K562 (cell line): ENCODE measurements around the gene NDOR1. TPM values are rescaled to one million over a fixed set of nuclear protein-coding genes. Genes with fewer than 3 reads are reported as not detected.
A peak's percentile ranks its signal among the peaks of the same experiment; 100 is the strongest.

Source experiments
- ATAC-seq: fragments of 200-7000 bp; cut with Tn5 transposase; 3 replicates; pipeline ENCODE4 v1.9.1; 2020; ENCODE audit warnings: moderate library complexity
- Bru-seq: library from RNA; stranded (reverse); fragments of 400-500 nt; gene quantifications from one replicate; lab custom pipeline; 2021; lab: Mats Ljungman, UMichigan
- BruChase-seq, 2 experiments: library from RNA; stranded (reverse); fragments of 400-500 nt; gene quantifications; one replicate each; lab custom pipeline; 2021; lab: Mats Ljungman, UMichigan
- BruUV-seq: library from RNA; stranded (reverse); fragments of 400-500 nt; replicated peaks from 2 replicates; lab custom pipeline; 2021; lab: Mats Ljungman, UMichigan
- CTCF ChIA-PET: fragments of 300-600 bp; formaldehyde crosslinking; extraction: SDS; loops from one replicate; lab custom pipeline; 2021; ENCODE audit warnings: low intra/inter-chr PET ratio; lab: Yijun Ruan, JAX
- POLR2A ChIA-PET: fragments of 300-600, 350-650 bp; sonication (Branson Sonifier 250); formaldehyde crosslinking; extraction: SDS; loops from one replicate; lab custom pipeline; 2021; ENCODE audit warnings: antibody characterized with exemption, inconsistent platforms; lab: Yijun Ruan, JAX
- DNase-seq, 4 experiments: peaks; one replicate each; pipeline versions ENCODE4 v3.0.0 to v3.0.0-alpha.2; 2011 to 2018; ENCODE audit warnings: low spot score in 3 of 4, mixed read lengths in 3 of 4; ENCODE audit errors: extremely low read depth in 1 of 4
- FAIRE-seq: peaks from 2 replicates; lab custom pipeline; 2011; peaks lifted over from hg19 to GRCh38; lab: Jason Lieb, UNC
- H2AFZ ChIP-seq: 2 replicates; pipeline ENCODE4 v1.6.0; 2011; ENCODE audit warnings: low read depth, low read length, control low read depth, inconsistent platforms
- H3K27ac ChIP-seq: fragments of 200-600 bp; 3 replicates; pipeline ENCODE4 v1.8.0; 2011; ENCODE audit warnings: low read depth, mild to moderate bottlenecking, control low read depth, inconsistent platforms, low read length, moderate library complexity, mixed read lengths; ENCODE audit errors: extremely low read depth
- H3K27me3 ChIP-seq, 2 experiments: fragments of 300-600 bp in 1 of 2; 2 replicates in 1 of 2; 3 replicates in 1 of 2; pipeline versions ENCODE4 v1.6.0 to v1.8.0; 2011; ENCODE audit warnings: inconsistent platforms in 2 of 2, low read length in 2 of 2, mild to moderate bottlenecking in 1 of 2, mixed read lengths in 1 of 2, moderate library complexity in 1 of 2; ENCODE audit not compliant: control insufficient read depth in 2 of 2, insufficient read depth in 2 of 2
- H3K36me3 ChIP-seq: fragments of 300-600 bp; 3 replicates; pipeline ENCODE4 v1.8.0; 2011; ENCODE audit warnings: mild to moderate bottlenecking, low read length, inconsistent platforms; ENCODE audit not compliant: control insufficient read depth, insufficient read depth
- H3K4me1 ChIP-seq, 2 experiments: fragments of 200-600 bp in 1 of 2; replicated peaks in 1 of 2; 2 replicates in 1 of 2; 3 replicates in 1 of 2; pipeline versions ENCODE4 v1.5.1 to v1.8.0; 2011; ENCODE audit warnings: inconsistent platforms in 2 of 2, low read length in 2 of 2, mild to moderate bottlenecking in 1 of 2, mixed read lengths in 1 of 2, moderate library complexity in 1 of 2; ENCODE audit not compliant: control insufficient read depth in 2 of 2, insufficient read depth in 2 of 2
- H3K4me2 ChIP-seq: 2 replicates; pipeline ENCODE4 v1.6.1; 2011; ENCODE audit warnings: low read length, control low read depth, inconsistent platforms, mixed read lengths; ENCODE audit not compliant: insufficient read depth
- H3K4me3 ChIP-seq: fragments of 200-600 bp; sonication (generic), shearing (Covaris generic); 2 replicates; pipeline ENCODE4 v1.5.1; 2016; ENCODE audit warnings: control low read depth, inconsistent platforms
- H3K79me2 ChIP-seq: fragments of 200-600 bp; 3 replicates; pipeline ENCODE4 v1.8.0; 2011; ENCODE audit warnings: low read length, inconsistent platforms; ENCODE audit not compliant: control insufficient read depth, insufficient read depth
- H3K9ac ChIP-seq, 2 experiments: 2 replicates each; pipeline versions ENCODE4 v1.6.0 to v1.6.1; 2011; ENCODE audit warnings: low read depth in 2 of 2, low read length in 2 of 2, control low read depth in 1 of 2, inconsistent platforms in 1 of 2, mild to moderate bottlenecking in 1 of 2, mixed read lengths in 1 of 2; ENCODE audit not compliant: insufficient read depth in 1 of 2
- H3K9me1 ChIP-seq: one replicate; pipeline ENCODE4 v1.6.0; 2011; ENCODE audit warnings: inconsistent platforms, mild to moderate bottlenecking, low read length, moderate library complexity; ENCODE audit not compliant: control insufficient read depth, insufficient read depth
- H3K9me3 ChIP-seq: replicated peaks from 2 replicates; pipeline ENCODE4 v1.5.1; 2011; ENCODE audit warnings: low read depth, low read length, inconsistent platforms; ENCODE audit not compliant: control insufficient read depth, insufficient read depth
- H4K20me1 ChIP-seq: replicated peaks from 2 replicates; pipeline ENCODE4 v1.6.1; 2011; ENCODE audit warnings: low read length, inconsistent platforms, mixed read lengths; ENCODE audit not compliant: control insufficient read depth, insufficient read depth
- CHD4 ChIP-seq: fragments of 200-600 bp; sonication (generic); IDR thresholded peaks from 3 replicates; pipeline ENCODE4 v1.6.1; 2012; ENCODE audit warnings: low read depth, mild to moderate bottlenecking, mixed read lengths, low read length, inconsistent platforms; ENCODE audit not compliant: insufficient read depth, insufficient replicate concordance, poor library complexity, severe bottlenecking
- CSDE1 ChIP-seq, 2 experiments: fragments of 450-650 bp; IDR thresholded peaks; 2 replicates each; pipeline ENCODE4 v1.6.1; 2016; ENCODE audit warnings: mild to moderate bottlenecking in 1 of 2
- ELF4 ChIP-seq: fragments of 450-650 bp; formaldehyde crosslinking; IDR thresholded peaks from 2 replicates; pipeline ENCODE4 v1.4.0; 2022; ENCODE audit warnings: missing genetic modification characterization
- FUS ChIP-seq: fragments of 200-400 bp; formaldehyde crosslinking; optimal IDR thresholded peaks from 2 replicates; pipeline ENCODE3; 2017; ENCODE audit warnings: low read depth, low read length
- JUN ChIP-seq, 2 experiments: sonication (generic) in 1 of 2; formaldehyde crosslinking in 1 of 2; IDR thresholded peaks; 2 replicates each; pipeline versions ENCODE4 v1.6.1 to v1.8.0; 2012 to 2022; ENCODE audit warnings: borderline replicate concordance in 2 of 2, mild to moderate bottlenecking in 2 of 2, improper control_type of control experiment in 1 of 2, low read depth in 1 of 2, low read length in 1 of 2, missing genetic modification reagents in 1 of 2
- ZNF780A ChIP-seq: fragments of 250-450 bp; sonication (Bioruptor Pico); IDR thresholded peaks from 2 replicates; pipeline ENCODE4 v1.5.0; 2021; ENCODE audit warnings: mild to moderate bottlenecking
- WGBS: fragments of 100-300 bp; shearing (Covaris generic); methylation state at CpG from one replicate; pipeline ENCODE4 v1.1.6; 2016; ENCODE audit warnings: low coverage, mixed read lengths; ENCODE audit not compliant: insufficient coverage; ENCODE audit errors: missing lambda C conversion rate; 5-methylcytosine and 5-hydroxymethylcytosine counted together
- in situ Hi-C: fragments of 300-500 bp; cut with MboI; formaldehyde crosslinking; loops from 4 replicates; pipeline ENCODE4 v1.15.0; 2018; ENCODE audit warnings: inconsistent platforms, mixed read lengths
- intact Hi-C: fragments of 100-400 bp; cut with micrococcal nuclease; formaldehyde crosslinking; loops from 2 replicates; pipeline ENCODE4 v1.14.2; 2022
- long read RNA-seq, 3 experiments: library from polyadenylated mRNA in 2 of 3; library from RNA in 1 of 3; unstranded in 2 of 3; stranded (forward) in 1 of 3; transcript quantifications; one replicate each; pipeline ENCODE4 v2.0.0, GENCODE V29; 2019 to 2022
- polyA minus RNA-seq, 3 experiments: library from RNA; depleted of rRNA, polyadenylated mRNA; stranded (reverse); fragments of >200 nt; gene quantifications; 2 replicates each; pipeline ENCODE4 v1.2.3, GENCODE V29; 2011
- polyA plus RNA-seq, 8 experiments: library from polyadenylated mRNA; depleted of rRNA in 4 of 8; stranded (reverse) in 5 of 8; unstranded in 3 of 8; fragments of >200 nt; fragmentation: Nextera tagmentation in 2 of 8; fragmentation: Illumina TruSeq in 1 of 8; extraction: Ambion mirVana in 2 of 8; extraction: Trizol in 1 of 8; gene quantifications; 2 replicates each; pipeline versions ENCODE4 v1.2.1 to v1.2.3, GENCODE V29; 2011 to 2014; ENCODE audit warnings: inconsistent platforms in 1 of 8, missing spikeins in 1 of 8
- total RNA-seq, 7 experiments: library from RNA; depleted of rRNA in 6 of 7; stranded (reverse); fragments of >200 nt in 6 of 7; fragmentation: Illumina TruSeq in 2 of 7; extraction: Trizol in 2 of 7; gene quantifications; 2 replicates each; pipeline versions ENCODE4 v1.2.1 to v1.2.3, GENCODE V29; 2011 to 2021; ENCODE audit warnings: low replicate concordance in 1 of 7
- TF ChIP-seq, protein P1 (sequence below), 2 experiments: fragments of 200-800 bp in 1 of 2; sonication (Bioruptor generic) in 1 of 2; sonication (generic) in 1 of 2; formaldehyde crosslinking in 1 of 2; IDR thresholded peaks in 1 of 2; conservative IDR thresholded peaks in 1 of 2; 2 replicates each; pipeline versions ENCODE4 v1.5.0 to v1.6.1; 2016 to 2020; ENCODE audit warnings: missing compliant biosample characterization in 1 of 2, missing genetic modification characterization in 1 of 2, missing genetic modification reagents in 1 of 2
- TF ChIP-seq, protein P2 (sequence below): fragments of 250-450 bp; sonication (Bioruptor Pico); IDR thresholded peaks from 2 replicates; pipeline ENCODE4 v1.4.0; 2020

NDOR1 gene
- 31.8 and 95.9 TPM in 2 replicates for total RNA-seq (2011; cell fraction: chromatin; rRNA removed; ENCODE audit: low replicate concordance)
- 71.7 and 83.3 TPM in 2 replicates for total RNA-seq (2011; cell fraction: nucleolus; rRNA removed)
- total RNA-seq (2011; cell fraction: nucleoplasm; rRNA removed) = 36.2 and 42.8 TPM in 2 replicates
- total RNA-seq (2014; rRNA removed) = 15.7 and 30.2 TPM in 2 replicates
- 1.9 and 2.7 TPM in 2 replicates for total RNA-seq (2014; rRNA removed; fragmentation: Illumina TruSeq; extraction: Trizol)
- 11.0 and 11.3 TPM in 2 replicates for total RNA-seq (2015; rRNA removed; fragmentation: Illumina TruSeq; extraction: Trizol)
- total RNA-seq (2021) = 32.6 and 36.9 TPM in 2 replicates
- 5.6 and 11.5 TPM in 2 replicates for polyA plus RNA-seq (2011; rRNA removed)
- polyA plus RNA-seq (2011; cell fraction: cytosol; rRNA removed) = 11.3 and 23.7 TPM in 2 replicates
- 96.9 and 166 TPM in 2 replicates for polyA plus RNA-seq (2011; cell fraction: nucleus; rRNA removed)
- 19.8 and 29.6 TPM in 2 replicates for polyA plus RNA-seq (2012)
- 6.9 and 17.5 TPM in 2 replicates for polyA plus RNA-seq (2014; fragmentation: Illumina TruSeq; extraction: Trizol)
- under 1 TPM; 0.06 TPM for polyA plus RNA-seq (2014; fragmentation: Nextera tagmentation; extraction: Ambion mirVana)
- polyA plus RNA-seq (2014; rRNA removed) = 30.4 and 35.0 TPM in 2 replicates
- polyA minus RNA-seq (2011; rRNA and poly(A)+ RNA removed) = 1.0 and 2.7 TPM in 2 replicates
- 9.8 and 12.8 TPM in 2 replicates for polyA minus RNA-seq (2011; cell fraction: cytosol; rRNA and poly(A)+ RNA removed)
- polyA minus RNA-seq (2011; cell fraction: nucleus; rRNA and poly(A)+ RNA removed) = 16.9 and 17.4 TPM in 2 replicates
- percentile 83 among the genes with signal in this experiment for Bru-seq, nascent RNA
- percentile 72 among the genes with signal in this experiment for BruChase-seq, experiment 1, labeled RNA remaining after a 2-hour chase
- percentile 82 among the genes with signal in this experiment for BruChase-seq, experiment 2, labeled RNA remaining after a 6-hour chase
- long read RNA-seq, experiment 1, partial matches to known transcripts = 22 of 35 reads
- long read RNA-seq, experiment 1, other reads (novel, unspliced or antisense) = 13 of 35 reads
- long read RNA-seq, experiment 2, transcript NDOR1-201 (14 exons, 1,794 nt) = major isoform, 10 of 21 reads
- long read RNA-seq, experiment 2, partial matches to known transcripts = 4 of 21 reads
- long read RNA-seq, experiment 2, other reads (novel, unspliced or antisense) = 5 of 21 reads
- long read RNA-seq, experiment 3, partial matches to known transcripts = 2 of 4 reads
- long read RNA-seq, experiment 3, other reads (novel, unspliced or antisense) = 1 of 4 reads

DNA sequence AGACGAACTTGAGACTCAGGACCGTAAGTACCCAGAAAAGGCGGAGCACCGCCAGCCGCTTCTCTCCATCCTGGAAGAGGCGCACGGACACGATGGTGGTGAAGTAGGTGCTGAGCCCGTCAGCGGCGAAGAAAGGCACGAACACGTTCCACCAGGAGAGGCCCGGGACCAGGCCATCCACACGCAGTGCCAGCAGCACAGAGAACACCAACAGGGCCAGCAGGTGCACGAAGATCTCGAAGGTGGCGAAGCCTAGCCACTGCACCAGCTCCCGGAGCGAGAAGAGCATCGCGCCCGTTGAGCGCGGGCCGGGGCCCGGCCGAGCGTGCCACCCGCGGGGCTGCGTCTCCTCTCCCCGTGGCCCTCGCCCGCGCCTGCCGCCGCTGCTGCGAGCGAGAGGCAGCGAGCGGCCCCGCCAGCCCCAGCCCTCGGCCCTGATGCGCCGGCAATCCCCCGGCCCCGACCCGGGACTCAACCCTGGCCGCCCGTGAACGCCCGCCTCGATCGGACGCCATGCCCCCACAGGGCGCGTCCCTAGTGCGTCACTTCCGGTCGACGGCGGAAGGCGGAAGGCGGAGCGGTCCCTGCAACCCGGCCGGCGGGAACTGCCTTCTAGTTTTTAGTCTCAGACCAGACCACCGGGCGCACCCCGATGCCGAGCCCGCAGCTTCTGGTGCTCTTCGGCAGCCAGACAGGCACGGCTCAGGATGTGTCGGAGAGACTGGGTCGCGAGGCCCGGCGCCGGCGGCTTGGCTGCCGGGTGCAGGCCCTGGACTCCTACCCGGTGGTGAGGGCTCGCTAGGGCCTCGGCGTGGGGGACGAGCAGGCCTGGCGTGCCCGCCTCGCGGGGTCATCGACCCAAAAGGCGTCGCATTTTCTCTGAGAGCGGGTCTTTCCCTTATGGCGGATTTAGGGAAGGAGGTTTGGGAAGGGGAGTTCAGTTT, at the start of gene NDOR1, which contains the start of gene TMEM203:
Gene NDOR1, plus strand, starts transcription at position 575 of the 944 bp plus-strand sequence. Its CDS starts 78 bp downstream, at position 653.
Gene TMEM203, minus strand, starts transcription at position 523 of the 944 bp plus-strand sequence. Its CDS starts 234 bp downstream, at position 289.
- POLR2A ChIA-PET = interaction anchor here (1.0 to 5.7 kb wide), 5 partner anchors 10 to 119 kb away, joined by 3 to 56 read pairs (median 5); partner anchors contain the start of genes ANAPC2, MAN1B1 and SSNA1
- peak; percentile 69 for FAIRE-seq
- Histone ChIP-seq H3K9me1 (peaks cover 3% of the 10 kb centered on the region), H2AFZ (peak within 1 kb of the TSS; percentile 77), H4K20me1 (no peaks in the 10 kb centered on the region; the same call in 1 of the 2 replicates), H3K9me3 (no peaks in the 10 kb centered on the region), H3K9ac (peak within 1 kb of the TSS; percentile 92 to 98), H3K36me3 (peaks cover 43% of the 10 kb centered on the region; the same call in 2 of the 3 replicates), H3K27me3 (no peaks in the 10 kb centered on the region), H3K4me1 (peaks cover 28 to 59% of the 10 kb centered on the region in 2 experiments), H3K79me2 (peaks cover 59% of the 10 kb centered on the region), H3K4me2 (peak within 1 kb of the TSS; percentile 95), H3K4me3 (peak within 1 kb of the TSS; percentile 99), H3K27ac (peak within 1 kb of the TSS; percentile 88)
- CTCF ChIA-PET = no interaction called here
- WGBS = under 1% methylated on average over 63 of the region's 98 CpGs
- peak; percentile 60 for ATAC-seq
- intact Hi-C loops (no loop called here), in situ Hi-C loops (no loop called here)
- DNase-seq = peak; percentile 89 to 94 (median 91)
- no TSS peak for BruUV-seq
- TF ChIP-seq JUN (IDR thresholded peaks at IDR 0.05; ENCODE audit: borderline replicate concordance, low read depth, low read length) (peak; percentile 38; the same call in 1 of the 2 replicates), JUN (CRISPR knock-in tag; IDR thresholded peaks at IDR 0.05; ENCODE audit: borderline replicate concordance) (no peak), FUS (no peak), ELF4 (CRISPR knock-in tag) (no peak), CHD4 (no peak), CSDE1 (IDR thresholded peaks at IDR 0.05) (peak in 1 of 2 experiments; percentile 29; a peak in 1 of 4 replicates), ZNF780A (CRISPR knock-in tag) (no peak)
- TF ChIP-seq, protein P1, sequence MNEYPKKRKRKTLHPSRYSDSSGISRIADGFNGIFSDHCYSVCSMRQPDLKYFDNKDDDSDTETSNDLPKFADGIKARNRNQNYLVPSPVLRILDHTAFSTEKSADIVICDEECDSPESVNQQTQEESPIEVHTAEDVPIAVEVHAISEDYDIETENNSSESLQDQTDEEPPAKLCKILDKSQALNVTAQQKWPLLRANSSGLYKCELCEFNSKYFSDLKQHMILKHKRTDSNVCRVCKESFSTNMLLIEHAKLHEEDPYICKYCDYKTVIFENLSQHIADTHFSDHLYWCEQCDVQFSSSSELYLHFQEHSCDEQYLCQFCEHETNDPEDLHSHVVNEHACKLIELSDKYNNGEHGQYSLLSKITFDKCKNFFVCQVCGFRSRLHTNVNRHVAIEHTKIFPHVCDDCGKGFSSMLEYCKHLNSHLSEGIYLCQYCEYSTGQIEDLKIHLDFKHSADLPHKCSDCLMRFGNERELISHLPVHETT (CRISPR knock-in tag; conservative IDR thresholded peaks at IDR 0.05 in 1 of 2, IDR thresholded peaks at IDR 0.05 in 1 of 2) = no peak
- TF ChIP-seq, protein P2, sequence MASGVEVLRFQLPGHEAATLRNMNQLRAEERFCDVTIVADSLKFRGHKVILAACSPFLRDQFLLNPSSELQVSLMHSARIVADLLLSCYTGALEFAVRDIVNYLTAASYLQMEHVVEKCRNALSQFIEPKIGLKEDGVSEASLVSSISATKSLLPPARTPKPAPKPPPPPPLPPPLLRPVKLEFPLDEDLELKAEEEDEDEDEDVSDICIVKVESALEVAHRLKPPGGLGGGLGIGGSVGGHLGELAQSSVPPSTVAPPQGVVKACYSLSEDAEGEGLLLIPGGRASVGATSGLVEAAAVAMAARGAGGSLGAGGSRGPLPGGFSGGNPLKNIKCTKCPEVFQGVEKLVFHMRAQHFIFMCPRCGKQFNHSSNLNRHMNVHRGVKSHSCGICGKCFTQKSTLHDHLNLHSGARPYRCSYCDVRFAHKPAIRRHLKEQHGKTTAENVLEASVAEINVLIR = peak; percentile 98
